ENCODE measurements around the gene ADCY6.

ADCY6 gene

GRCh38 chr12:48815126-48816110 is 26.5 kb upstream of the ADCY6 start:
- peak; percentile 73 for DNase-seq

DNA sequence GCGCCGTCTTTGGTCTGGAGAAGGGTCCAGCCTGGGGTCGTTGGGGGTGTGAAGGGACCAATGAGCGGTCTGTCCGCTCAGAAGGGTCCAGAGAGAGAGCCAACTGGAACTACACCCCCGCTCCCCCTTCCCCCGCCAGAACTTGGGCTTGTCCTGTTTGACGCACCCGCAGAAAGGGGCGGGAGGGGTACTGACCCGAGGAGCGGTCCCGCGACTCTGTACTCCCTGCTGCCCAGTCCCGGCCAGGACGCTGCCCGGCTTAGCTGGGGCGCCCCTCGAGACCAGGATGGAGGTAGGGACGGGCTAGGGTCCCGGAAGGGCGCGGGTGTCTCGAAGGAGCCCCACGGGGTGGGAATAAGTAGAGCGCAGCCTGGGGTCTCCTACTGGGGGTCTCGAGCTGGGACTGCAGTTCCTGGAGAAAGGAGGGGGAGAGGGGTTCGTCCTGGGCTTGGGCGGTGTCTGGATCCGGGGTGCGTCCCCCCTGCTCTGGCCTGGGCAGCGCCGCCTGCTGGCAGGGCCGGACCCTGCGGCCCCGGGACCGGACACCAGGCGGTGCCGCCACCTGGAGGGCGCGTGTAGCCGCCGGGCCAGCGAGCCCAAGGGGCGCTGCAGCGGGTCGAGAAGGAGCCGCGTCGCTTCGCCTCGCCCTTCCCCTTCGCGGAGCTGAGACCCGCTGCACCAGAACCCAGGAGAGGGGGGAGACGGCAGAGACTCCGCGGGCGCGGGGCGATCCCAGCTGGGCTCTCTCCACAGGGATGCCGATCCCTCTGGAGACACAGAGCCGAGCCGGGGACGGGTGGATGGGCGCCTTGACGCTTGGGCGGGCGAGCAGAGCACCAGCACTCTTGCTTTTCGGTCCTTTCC is 25.6 kb upstream of the ADCY6 start:
- peak; percentile 92 for DNase-seq

- no peak for DNase-seq
Measured at GRCh38 chr12:48813465-48814261, 24.8 kb upstream of the ADCY6 start.

DNA sequence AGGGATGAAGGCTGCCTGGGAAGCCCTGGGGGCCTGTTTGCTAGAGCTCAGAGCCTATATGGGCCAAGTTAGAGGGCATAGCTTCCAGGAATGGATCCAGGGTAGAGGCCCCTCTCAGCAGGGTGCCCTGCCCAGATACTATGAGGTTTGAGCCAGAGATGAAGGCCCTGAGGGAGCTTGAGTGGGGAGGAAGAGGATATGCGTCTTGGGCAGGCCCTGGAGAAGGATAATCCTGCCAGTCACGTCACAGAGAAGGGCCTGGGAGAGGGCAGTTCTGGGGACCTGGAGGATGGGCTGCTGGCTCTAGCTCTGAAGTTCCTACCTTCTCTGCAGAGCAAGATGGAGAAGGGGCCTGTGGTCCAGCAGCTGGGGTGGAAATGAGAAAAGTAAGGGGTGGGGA is 23.5 kb upstream of the ADCY6 start:
- DNase-seq, result no peak

DNA sequence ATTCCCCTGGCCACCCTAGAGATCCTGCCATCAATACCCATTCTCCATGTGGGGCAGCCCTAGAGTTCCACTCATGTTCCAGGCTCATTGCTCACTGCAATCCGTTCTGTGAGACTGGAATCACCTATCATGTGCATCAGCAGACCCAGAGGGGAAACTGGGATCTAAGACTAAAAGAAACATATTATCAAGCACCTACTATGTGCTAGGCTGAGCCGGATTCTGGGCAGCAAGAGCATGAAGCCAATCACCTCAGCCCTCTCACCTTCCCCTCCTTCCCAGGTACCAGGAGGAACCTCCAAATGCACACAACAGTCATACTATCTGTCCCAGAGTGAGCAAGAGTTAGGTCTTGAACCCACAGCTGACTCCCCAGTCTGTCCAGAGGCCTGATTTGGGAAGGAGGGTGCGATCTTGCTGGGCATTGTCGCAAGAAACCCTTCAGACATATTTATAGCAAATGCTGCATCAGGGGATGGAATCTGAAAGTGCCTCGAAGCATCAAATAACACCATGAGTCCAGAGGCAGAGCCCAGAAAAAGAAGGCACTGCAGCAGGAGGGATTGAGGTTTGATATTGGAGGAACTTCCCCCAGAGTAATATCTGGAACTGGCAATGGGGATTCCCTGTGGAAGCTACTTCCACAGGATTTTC is 22.7 kb upstream of the ADCY6 start:
- no peak for DNase-seq

DNA sequence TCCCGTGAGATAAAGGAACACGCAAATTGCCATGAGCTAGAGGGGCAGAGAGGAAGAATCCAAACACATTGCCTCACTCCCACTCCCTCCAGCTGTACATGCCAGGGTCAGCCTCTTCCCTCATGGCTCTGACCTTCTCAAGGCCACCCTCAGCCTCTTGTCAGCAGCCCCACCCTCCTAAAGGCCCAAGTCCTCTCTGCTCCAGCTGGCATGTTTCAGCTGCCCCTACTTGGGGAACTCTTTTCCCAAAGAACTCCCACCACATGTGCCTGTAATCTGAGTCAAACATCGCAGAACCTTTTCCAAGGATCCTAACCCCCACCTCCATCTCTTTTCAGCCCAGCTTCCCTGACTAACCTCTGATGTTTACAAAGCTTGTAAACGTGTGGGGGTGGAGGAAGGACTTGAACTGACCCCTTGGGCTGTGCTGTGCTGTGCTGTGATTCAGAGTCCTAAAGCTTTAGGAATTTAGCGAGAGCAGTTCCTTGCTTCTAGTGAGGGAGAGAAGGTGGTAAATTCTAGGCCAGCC is 22.1 kb upstream of the ADCY6 start:
- DNase-seq, result no peak

GRCh38 chr12:48807981-48808380 is 19.1 kb upstream of the ADCY6 start:
- DNase-seq, result no peak

DNA sequence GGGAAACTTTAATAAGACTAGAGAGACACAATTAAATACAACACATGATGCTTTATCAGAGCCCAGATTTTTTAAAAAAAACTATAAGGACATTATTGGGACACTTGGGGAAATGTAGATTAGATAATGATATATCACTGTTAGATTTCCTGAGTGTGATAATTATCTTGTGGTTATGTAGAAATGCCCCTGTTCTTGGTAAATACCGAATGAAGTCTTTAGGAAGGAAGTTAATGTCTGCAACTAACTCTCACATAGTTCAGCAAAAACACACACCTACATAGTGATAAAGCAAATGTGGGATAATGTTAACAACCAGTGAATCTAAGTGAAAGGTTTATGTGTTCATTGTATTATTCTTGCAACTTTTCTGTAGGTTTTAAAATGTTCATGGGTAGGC is 14.8 kb upstream of the ADCY6 start:
- no peak for DNase-seq

DNA sequence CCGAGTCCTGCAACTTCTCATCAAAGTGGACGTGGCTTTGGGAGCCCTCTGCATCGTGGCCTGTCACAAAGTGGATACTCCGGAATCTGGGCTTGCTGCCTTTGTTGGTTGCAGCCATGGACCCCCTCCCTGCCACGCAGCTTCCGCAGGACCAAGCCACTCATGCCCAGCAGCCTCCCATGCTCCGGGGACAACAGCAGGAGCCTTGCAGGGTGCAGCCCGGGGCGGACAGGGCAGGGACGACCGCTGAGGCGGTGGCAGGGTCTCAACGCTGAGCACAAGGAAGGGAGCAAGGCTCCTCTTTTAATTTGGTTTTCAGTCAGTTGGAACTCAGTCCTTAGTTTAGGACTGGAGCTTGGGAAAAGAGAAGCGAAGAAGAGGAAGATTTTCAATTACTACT is 12.1 kb upstream of the ADCY6 start:
- DNase-seq, result no peak

DNA sequence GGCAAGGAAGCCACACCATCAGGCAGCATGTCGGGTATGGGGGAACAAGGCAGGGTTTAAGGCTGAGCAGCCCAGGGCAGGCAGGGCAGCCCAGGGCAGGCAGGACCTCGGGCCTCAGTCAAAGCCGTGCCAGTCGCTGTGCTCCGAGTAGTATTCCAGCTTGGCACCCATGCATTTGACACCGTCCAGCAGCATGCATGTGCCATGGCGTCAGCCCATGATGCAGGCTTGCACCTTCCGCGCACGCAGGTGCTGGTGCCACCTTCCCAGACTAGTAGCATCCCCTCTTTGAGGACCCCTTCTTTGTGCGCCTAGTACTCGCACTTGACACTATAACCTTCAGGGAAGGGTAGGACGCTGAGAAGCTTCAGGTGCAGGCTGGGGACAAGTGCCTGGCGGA is 11.6 kb upstream of the ADCY6 start:
- no peak for DNase-seq

DNA sequence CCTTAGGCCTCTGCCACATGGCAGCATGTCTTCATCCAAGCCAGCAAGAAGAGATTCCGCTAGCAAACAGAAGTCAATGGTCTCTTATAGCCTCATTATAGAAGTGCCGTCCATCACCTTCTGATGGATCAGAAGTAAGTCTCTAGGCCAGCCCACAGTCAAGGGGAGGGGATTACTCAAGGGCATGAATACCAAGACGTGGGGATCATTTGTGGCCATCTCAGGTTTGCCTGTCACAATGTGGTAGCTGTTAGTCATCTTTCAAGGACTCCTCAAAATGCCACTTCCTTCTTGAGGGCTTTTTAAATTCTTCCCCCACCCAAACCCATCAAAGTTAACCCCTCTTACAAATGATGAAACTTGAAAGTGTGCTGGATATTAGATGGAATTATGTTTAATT is 8.1 kb upstream of the ADCY6 start:
- no peak for DNase-seq

GRCh38 chr12:48795550-48796455 is 6.9 kb upstream of the ADCY6 start:
- DNase-seq, result peak; percentile 84

- no peak for DNase-seq
Measured at GRCh38 chr12:48794870-48795269, 6.0 kb upstream of the ADCY6 start.

DNA sequence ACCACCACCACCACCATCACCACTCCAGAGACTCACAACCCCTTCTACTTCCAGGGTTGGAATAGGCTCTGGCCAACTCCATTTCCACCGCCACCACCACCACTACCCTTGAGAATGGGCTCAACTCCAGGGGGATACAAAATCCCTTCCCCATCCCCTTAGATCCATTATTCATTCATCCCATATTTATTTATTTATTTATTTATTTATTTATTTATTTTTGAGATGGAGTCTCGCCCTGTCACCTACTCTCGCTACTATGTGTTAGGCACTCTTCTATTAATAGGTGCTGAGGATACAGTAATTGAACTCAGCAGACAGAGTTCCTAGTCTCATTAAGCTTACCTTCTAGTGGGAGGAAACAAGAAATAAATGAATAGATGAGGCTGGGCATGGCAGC is 4.8 kb upstream of the ADCY6 start:
- DNase-seq, result no peak

DNA sequence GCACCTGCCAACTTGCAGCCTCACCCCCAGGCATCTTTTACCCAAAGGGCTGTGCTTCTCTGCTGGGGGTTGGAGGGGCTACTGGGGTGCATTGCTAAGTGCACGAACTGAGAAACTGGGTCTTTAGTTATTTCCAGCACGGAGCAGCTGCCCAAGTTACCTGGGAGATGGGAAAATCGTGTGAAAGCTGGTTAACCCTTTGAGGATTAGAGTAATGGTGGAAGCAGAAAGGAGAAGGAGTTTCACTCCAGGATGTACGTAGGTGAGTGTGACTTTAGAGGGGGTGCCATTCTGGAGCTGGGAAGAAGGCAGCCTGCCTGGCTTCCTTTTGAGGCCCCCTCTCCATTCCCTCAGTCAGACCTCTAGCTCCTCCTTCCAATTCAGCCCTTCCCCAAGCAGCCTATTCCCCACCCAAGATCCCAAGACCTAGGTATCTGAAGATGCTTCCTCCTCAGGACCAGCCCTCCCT is 1.0 kb upstream of the ADCY6 start:
- DNase-seq, result no peak

GRCh38 chr12:48788524-48788853 is 400 bp downstream of the ADCY6 start:
- DNase-seq, result no peak

- DNase-seq, result no peak
Measured at GRCh38 chr12:48787791-48788523, 932 bp downstream of the ADCY6 start.

GRCh38 chr12:48786591-48787544 is 2.0 kb downstream of the ADCY6 start:
- no peak for DNase-seq

GRCh38 chr12:48783432-48783831 is 5.5 kb downstream of the ADCY6 start:
- DNase-seq, result no peak
